CD4-positive, alpha-beta T cell treated with Interleukin-1 beta for 1 hour (primary cell): ENCODE results near the gene FKBP10.
"Not testable (repeated sequence)": the region's sequence is repeated elsewhere in the genome, so short reads cannot be mapped to it uniquely, and the experiment has no call there.

Source experiments
- DNase-seq, 2 donors: peaks; one replicate each; pipeline ENCODE4 v3.0.0-alpha.2; 2020 to 2022

The FKBP10 gene

DNA sequence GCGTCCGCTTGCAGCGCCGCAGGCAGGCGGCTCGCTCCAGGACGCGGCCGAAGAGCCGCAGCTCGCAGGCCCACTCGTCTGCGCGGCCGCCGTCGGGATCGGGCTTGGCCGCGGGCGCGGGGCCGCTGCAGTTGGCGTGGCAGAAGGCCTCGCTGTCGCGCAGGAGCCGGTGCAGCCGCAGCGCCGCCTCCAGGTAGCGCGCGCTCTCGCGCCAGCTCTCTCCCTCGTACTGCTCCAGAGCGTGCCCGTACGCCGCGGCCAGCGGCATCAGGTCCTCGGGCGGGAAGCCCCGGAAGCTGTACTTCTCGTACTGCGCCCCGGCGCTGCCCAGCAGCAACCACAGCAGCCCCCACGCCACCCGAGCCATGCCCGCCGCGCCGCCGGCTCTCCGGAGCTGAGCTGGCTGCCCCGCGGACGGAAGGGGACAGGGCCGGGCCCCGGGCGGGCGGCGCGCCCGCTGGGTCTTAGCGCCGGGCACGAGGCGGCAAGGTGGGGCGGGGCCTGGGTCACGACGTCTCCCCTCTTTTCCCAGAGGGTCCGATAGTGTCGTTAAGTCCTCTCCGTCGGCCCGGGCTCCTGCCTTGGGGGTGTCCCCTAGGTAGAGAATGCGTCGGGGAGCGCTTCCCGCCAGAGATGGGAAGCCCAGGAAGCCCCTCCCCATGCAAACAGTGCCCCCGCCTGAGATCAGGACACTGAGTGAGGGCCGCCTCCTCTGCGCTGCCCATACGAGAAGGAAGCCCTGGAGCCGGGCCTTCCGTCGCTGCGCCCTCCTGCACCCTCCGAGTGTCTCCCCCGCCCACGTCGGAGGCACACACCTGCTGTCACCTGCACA lies 1.0 kb upstream of the FKBP10 start, which contains the start of gene P3H4:
TSS of gene P3H4 (minus strand) at position 401 of the 832 bp plus-strand sequence. CDS start at position 367, 34 bp downstream.
- DNase-seq: peak; percentile 76 to 78

DNA sequence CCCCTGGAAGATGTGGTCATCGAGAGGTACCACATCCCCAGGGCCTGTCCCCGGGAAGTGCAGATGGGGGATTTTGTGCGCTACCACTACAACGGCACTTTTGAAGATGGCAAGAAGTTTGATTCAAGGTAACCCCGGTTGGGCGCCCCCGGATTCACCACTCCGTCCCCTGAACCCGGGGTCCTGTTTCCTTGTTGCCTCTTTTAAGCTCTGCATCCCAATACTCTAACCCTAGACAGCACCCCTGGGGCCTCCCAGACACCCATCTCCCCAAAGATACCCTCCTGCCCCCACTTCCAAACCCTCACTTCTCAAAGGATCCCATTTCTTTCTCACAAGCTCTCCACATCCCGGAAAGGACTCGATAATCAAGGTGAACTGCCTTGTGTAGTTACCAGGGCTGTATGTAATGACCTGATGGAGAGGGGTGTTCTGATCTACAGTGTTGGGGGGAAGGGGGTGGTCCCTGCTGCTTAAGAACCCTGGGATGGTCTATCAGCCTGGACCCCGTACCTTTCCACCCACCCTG lies 412 bp downstream of the FKBP10 start:
- DNase-seq: no peak

DNA sequence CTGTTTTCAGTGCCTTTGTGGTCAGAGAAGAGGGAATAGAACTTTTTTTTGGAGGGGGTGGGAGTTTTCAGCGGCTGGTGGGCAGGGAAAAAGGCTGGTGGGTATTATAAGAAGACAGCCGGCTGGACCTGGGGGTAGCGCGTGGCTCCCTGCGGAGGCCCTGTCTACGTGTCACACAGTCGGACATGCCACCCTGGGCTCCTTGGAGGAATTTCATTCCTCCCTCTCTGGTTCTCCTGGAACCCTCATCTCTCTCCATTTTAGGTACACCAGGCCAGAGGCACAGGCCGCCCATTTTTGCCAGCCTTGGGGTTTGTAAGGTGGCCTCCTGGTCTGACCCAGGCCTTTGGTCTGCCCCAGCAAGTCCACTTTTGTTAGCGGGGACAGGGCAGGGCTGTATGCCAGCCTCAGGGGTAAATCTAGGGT lies 908 bp downstream of the FKBP10 start:
- no peak for DNase-seq

DNA sequence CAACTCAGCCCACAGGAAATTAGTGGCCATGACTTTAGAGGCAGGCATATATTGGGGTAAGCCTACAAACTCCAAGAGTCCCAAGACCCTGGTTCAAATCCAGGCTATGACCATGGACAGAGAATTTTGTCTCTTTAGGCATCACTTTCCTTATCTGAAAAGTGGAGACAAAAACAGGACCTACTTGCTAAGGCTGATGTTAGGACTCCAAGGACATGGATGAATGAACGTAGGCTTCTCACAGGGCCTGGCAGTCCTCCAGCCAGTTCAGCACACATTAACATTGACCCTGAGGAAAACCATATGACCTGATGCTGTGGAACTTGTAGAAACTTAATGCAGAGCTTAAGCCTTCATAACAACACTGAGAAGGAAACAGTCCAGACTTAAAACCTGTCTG lies 1.4 kb downstream of the FKBP10 start:
- no peak for DNase-seq

DNA sequence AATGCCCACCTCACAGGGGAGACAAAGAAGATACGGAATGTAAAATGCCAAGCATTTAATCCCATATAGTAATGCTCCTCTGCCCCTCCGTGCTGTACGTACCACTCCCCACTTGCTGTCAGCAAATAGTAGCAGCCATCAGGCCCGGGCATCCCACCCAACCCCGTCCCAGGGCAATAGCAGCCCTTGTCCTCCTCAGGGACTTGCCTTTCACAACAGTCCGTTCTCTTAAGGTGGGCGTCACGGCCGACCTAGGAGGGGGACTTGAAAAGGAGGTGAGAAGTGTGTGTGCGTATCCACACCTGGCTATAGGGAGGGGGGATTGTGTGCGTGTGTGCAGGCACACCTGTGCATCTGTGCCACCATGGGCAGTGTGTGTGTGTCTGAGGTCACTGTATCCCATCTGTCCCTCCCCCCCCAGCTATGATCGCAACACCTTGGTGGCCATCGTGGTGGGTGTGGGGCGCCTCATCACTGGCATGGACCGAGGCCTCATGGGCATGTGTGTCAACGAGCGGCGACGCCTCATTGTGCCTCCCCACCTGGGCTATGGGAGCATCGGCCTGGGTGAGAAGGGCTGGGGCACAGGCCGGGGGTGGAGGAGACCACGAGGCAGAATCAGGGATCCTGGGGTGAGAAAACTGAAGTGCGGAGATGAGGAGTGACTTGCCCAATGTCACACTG lies 4.0 kb downstream of the FKBP10 start:
- no peak for DNase-seq

DNA sequence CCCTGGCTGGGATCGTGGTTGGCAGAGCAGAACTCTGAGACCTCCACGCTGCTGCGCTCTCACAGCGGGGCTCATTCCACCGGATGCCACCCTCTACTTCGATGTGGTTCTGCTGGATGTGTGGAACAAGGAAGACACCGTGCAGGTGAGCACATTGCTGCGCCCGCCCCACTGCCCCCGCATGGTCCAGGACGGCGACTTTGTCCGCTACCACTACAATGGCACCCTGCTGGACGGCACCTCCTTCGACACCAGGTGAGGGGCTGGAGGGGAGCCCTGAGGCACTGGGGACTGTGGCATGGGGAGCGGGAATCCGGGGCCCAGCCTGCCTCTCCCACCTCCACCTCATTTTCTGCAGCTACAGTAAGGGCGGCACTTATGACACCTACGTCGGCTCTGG lies 5.2 kb downstream of the FKBP10 start:
- no peak for DNase-seq

DNA sequence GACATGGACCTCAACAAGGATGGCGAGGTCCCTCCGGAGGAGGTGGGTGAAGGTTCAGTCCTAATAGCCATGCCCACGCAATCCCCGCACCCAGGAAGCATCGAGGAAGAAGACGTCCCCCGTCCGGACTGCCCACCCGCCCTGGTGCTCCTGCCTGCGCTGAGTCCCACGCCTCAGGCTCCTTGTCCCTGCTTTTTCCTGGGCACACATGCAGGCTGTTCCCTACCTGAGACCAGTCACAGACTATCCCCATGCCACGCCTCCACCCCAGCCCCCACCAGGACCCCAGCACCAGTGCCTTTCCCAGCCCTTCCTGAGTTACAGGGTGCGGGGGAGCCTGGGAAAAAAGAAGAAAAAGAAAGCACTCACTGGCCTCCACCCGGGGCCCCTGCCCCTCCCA lies 9.0 kb downstream of the FKBP10 start:
- DNase-seq: no peak

DNA sequence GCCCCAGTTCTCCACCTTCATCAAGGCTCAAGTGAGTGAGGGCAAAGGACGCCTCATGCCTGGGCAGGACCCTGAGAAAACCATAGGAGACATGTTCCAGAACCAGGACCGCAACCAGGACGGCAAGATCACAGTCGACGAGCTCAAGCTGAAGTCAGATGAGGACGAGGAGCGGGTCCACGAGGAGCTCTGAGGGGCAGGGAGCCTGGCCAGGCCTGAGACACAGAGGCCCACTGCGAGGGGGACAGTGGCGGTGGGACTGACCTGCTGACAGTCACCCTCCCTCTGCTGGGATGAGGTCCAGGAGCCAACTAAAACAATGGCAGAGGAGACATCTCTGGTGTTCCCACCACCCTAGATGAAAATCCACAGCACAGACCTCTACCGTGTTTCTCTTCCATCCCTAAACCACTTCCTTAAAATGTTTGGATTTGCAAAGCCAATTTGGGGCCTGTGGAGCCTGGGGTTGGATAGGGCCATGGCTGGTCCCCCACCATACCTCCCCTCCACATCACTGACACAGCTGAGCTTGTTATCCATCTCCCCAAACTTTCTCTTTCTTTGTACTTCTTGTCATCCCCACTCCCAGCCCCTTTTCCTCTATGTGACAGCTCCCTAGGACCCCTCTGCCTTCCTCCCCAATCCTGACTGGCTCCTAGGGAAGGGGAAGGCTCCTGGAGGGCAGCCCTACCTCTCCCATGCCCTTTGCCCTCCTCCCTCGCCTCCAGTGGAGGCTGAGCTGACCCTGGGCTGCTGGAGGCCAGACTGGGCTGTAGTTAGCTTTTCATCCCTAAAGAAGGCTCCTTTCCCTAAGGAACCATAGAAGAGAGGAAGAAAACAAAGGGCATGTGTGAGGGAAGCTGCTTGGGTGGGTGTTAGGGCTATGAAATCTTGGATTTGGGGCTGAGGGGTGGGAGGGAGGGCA lies 9.7 kb downstream of the FKBP10 start:
- no peak for DNase-seq

DNA sequence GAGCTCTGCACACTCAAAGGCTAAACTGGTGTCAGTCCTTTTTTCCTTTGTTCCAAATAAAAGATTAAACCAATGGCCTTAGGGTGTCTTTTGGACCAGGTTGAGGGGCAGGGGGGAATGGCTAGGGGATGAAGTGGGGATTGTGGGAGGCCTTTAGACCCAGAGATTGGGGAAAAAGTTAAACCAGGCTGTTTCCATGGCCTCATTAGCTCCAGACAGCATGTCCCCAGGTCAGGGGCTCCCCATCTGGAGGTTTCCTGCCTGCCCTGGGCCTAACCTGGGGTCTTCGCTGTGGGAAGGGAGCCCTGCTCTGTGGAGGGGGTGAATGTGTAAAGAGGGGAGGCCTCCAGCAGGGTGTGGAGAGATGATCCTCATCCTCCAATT lies 10.3 kb downstream of the FKBP10 start:
- DNase-seq: no peak

DNA sequence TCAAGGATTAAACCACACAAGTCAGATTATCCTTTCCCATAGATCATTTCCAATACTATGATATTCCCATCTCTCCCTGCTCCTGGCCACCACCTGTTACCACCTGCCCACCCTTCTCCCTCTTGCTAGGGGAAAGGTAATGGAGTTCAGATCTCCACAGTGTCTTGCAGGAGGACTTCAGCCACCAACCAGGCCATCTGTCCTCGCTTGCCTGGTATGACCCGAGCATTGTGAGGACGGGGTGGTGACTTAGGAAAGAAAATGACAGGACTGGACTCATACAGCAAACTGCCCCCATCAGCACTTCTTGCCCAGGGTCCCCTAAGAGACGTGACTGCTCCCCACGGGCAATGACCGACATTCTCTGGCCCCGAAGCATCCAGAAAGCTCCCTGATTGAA lies 10.8 kb downstream of the FKBP10 start:
- DNase-seq: no peak

DNA sequence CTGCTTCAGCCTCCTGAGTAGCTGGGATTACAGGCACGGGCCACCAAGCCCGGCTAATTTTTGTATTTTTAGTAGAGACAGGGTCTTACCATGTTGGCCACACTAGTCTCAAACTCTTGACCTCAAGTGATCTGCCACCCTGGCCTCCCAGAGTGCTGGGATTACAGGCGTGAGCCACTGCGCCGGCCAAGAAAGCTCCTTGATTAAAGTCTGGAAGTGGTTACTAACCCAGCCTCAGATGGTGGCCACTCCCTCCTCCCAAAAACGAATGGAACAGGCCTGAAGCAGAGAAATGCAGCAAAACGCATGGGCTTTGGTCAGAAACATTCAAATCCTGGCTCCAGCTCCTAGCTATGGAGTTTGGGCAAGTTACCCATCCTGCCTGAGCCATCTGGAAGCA lies 11.3 kb downstream of the FKBP10 start:
- DNase-seq: no peak

DNA sequence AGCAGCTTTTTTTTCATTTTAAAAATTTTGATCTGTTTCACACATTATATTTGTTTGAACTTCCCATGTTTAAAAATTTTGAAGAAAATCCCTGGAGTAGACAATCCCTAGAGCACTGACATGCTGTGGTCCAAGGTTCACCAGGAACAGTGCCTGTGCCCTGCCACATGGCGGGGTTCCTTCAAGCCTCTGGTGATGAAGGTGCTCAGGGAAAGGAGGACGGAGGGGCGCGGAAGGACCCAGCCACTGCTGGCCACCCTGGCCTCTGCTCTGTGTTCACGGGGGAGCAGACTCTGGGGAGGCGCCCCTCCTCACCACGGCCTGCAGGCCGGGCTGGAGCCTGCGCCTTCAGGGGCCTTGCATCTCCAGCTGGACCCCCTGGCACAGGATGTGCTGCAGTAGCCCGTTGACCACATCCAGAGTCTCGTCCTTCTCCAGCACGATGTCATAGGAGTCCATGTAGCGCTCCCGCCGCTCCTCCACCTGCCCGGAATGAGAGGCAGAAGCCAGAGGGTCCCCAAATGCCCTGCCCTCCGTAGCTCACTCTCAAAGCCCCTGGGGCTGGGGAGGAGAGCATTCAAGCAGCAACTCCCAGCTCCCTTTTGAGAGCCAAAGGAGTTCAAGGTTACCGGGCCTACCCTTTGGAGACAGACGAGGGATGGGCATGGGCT lies 12.5 kb downstream of the FKBP10 start:
- DNase-seq: no peak

DNA sequence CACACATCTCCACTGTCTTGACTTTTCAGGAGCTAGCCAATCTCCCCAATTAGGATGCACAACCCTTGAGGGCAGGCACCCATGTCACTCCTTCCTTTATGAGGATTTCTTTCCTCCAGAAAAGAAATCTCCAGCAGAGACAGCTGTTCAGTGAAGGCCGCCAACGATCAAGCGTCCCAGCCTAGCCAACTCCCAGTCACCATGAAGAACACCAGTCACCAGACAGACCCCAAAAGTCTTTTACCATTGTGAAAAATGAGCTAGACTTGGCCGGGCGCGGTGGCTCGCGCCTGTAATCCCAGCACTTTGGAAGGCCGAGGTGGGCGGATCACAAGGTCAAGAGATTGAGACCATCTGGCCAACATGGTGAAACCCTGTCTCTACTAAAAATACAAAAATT lies 17.2 kb downstream of the FKBP10 start:
- not testable (repeated sequence) for DNase-seq

DNA sequence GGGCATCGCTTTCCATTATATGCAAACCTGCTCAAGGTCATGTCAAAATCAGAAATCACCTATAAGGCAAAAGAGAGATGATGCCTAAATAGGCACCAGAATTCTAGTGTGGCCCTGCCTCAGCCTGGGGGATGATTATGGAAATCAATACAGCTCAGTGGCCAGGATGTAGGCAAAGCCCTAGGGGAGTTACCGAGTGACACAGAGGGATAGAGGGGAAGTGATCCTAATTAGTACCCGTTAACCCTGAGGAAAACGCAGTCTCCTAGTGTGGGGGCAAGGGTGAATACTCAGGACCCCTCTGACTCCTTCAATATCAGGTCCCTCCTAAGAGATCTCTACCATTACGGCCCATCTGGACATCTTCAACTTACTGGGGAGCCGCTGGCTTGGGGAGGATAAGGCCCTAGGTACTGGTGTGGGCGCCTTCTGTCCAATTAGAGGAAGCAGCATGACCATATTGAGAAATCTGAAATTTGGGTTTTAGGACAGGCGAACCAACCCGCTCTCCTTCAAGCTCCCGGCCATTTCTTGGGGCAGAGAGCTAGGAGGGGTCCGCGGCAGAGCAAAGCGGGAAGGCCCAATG lies 22.5 kb downstream of the FKBP10 start:
- no peak for DNase-seq

DNA sequence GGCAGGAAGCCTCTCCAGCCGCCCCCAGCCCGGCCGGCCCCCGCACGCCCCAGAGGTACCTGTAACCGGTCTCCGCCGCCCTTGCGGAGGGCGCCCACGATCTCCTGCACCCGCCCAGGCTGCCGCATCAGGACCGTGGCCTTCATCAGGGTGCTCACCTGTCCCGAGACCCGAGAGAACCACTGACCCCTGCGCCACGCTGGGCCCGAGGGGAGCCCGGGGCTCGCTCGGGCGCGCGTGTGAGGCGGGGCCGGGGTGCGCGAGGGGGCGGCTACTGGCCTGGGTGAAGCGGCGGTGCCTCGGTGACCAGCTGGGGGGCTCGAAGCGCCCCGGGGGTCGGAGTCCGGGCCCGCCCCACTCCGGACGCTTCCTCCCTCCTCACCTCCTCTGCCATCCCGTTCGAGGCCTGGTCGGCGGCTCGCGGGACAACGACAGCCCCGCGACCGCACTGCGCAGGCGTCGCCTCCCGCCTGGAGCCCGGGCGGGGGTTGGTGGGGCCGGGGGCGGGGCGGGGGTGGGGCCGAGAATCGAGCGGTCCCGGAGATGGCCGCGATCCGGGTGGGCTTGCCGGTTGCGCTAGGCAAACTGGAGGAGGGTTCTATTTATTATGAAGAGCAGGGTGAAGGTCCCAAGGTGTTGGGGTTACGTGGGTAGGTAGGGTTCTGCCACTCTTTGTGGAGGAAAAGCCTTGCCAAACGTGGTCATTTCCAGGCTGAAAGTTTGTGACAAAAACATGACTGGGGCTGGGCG lies 23.2 kb downstream of the FKBP10 start, which contains the start of gene NT5C3B:
TSS of gene NT5C3B (minus strand) at position 433 of the 750 bp plus-strand sequence. CDS start at position 394, 39 bp downstream.
- peak; percentile 44 to 59 for DNase-seq

DNA sequence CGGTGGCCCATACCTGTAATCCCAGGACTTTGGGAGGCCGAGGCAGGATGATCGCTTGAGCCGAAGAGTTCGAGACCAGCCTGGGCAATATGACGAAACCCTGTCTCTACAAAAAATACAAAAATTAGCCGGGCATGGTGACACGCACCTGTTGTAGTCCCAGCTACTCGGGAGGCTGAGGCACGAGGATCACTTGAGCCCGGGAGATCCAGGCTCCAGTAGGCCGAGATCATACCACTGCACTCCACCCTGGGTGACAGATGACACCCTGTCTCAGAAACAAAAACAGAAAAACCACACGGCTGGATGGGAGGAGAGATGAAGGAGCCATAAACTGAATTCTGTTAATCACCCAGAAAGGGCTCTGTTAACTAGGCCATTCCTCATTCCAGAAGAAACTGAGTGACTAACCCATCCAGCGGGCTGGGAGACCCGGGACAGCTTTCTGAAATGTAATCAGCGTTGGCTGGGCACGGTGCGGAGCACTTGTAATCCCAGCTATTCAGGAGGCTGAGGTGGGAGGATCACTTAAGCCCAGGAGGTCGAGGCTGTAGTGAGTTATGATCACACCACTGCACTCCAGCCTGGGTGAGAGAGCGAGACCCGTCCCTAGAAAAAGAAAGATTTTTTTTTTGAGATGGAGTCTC lies 23.9 kb downstream of the FKBP10 start:
- peak in 1 of 2 donors; percentile 2 for DNase-seq

DNA sequence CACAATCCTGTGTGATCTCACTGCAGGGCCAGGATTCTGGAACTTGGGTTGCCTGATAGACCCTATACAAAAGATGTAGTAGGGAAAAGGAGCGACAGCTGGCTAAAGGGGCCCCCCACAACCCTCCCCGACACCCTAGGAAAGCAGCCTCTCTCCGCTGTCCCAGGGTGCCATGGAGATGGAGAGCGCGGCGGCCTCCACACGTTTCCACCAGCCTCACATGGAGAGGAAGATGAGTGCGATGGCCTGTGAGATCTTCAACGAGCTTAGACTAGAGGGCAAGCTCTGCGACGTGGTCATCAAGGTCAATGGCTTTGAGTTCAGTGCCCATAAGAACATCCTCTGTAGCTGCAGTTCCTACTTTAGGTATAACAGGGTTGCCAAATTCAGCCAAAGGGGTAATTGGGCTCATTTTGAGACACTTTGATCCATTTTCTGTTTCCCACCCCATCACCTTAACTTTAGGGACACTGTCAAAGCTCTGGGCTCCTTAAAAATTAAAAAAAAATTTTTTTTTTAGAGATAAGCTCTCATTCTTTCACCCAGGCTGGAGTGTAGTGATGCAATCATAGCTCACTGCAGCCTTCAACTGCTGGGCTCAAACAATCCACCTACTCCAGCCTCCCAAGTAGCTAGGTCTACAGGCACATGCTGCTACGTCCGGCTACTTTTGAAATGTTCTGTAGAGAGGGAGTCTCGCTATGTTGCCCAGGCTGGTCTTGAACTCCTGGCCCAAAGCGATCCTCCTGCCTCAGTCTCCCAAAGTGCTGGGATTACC lies 25.1 kb downstream of the FKBP10 start, which contains the start of gene KLHL10:
TSS of gene KLHL10 (plus strand) at position 65 of the 778 bp plus-strand sequence. CDS start at position 173, 108 bp downstream.
- DNase-seq: no peak

DNA sequence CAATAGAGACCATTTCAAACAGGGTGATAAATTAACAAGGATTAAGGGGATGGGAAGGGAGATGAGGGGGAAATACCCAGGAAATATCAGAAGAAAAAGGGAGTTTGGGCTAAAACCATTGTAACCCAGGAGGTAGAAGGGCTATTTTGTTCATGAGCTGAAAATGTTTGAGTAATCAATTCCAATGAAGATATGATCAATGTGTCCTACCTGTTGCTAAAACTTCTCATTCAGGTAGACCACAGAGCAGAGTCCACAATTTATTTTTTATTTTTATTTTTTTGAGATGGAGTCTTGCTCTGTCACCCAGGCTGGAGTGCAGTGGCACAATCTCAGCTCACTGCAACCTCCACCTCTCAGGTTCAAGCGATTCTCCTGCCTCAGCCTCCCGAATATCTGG lies 26.6 kb downstream of the FKBP10 start:
- not testable (repeated sequence) for DNase-seq

DNA sequence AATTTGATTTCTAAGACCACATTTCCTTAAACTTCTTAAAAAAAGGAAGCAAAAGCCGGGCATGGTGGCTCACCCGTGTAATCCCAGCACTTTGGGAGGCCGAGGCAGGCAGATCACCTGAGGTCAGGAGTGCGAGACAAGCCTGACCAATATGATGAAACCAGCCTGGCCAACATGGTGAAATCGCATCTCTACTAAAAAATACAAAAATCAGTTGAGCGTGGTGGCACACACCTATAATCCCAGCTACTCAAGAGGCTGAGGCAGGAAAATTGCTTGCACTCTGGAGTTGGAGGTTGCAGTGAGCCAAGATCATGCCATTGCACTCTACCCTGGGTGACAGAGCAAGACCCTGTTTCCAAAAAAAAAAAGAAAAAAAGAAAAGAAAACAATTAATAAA lies 28.0 kb downstream of the FKBP10 start:
- not testable (repeated sequence) for DNase-seq
